ENCODE measurements around the gene MCRIP2.
A peak's percentile ranks its signal among the peaks of the same experiment; 100 is the strongest.

Gene MCRIP2

GRCh38 chr16:635573-636205 is 5.9 kb upstream of the MCRIP2 start:
- no peaks in the 10 kb centered on the region for H3K9me3 ChIP-seq (ENCODE audit: control insufficient read depth, insufficient read depth, low read length)
- TF ChIP-seq CTCF (IDR thresholded peaks at IDR 0.05; ENCODE audit: low read depth, low read length, poor library complexity, severe bottlenecking) (no peak), EZH2phosphoT487 (IDR thresholded peaks at IDR 0.05; ENCODE audit: borderline replicate concordance, low read length) (no peak)
- H3K36me3 ChIP-seq (ENCODE audit: control insufficient read depth, low read length), result peaks cover 29% of the 10 kb centered on the region
- H3K27me3 ChIP-seq (ENCODE audit: control insufficient read depth, low read length), result no peaks in the 10 kb centered on the region
- H4K20me1 ChIP-seq (ENCODE audit: control insufficient read depth, insufficient read depth, low read depth, low read length), result no peaks in the 10 kb centered on the region
- peaks cover 24% of the 10 kb centered on the region for H3K79me2 ChIP-seq (ENCODE audit: control insufficient read depth, low read length)
- peak overlapping the region; percentile 95 for H3K4me2 ChIP-seq (ENCODE audit: low read length)
- peaks cover 16% of the 10 kb centered on the region for H3F3A ChIP-seq (ENCODE audit: control insufficient read depth, insufficient read depth)
- H3K4me1 ChIP-seq (ENCODE audit: control insufficient read depth, low read length), result peaks cover 43% of the 10 kb centered on the region
- peak overlapping the region; percentile 82 for H3K4me3 ChIP-seq (ENCODE audit: low read length)
- peak overlapping the region; percentile 67 for H3K27ac ChIP-seq (ENCODE audit: low read depth, low read length)
- H3K9me2 ChIP-seq (replicated peaks; ENCODE audit: control insufficient read depth, low read length), result no peaks in the 10 kb centered on the region

- peaks cover 48% of the 10 kb centered on the region for H3K4me1 ChIP-seq (ENCODE audit: control insufficient read depth, low read length)
- H4K20me1 ChIP-seq (ENCODE audit: control insufficient read depth, insufficient read depth, low read depth, low read length), result no peaks in the 10 kb centered on the region
- H3F3A ChIP-seq (ENCODE audit: control insufficient read depth, insufficient read depth), result peaks cover 16% of the 10 kb centered on the region
- no peaks in the 10 kb centered on the region for H3K27me3 ChIP-seq (ENCODE audit: control insufficient read depth, low read length)
- H3K9me2 ChIP-seq (replicated peaks; ENCODE audit: control insufficient read depth, low read length), result no peaks in the 10 kb centered on the region
- peaks cover 29% of the 10 kb centered on the region for H3K36me3 ChIP-seq (ENCODE audit: control insufficient read depth, low read length)
- H3K4me3 ChIP-seq (ENCODE audit: low read length), result peak within 1 kb of the TSS; percentile 82
- H3K9me3 ChIP-seq (ENCODE audit: control insufficient read depth, insufficient read depth, low read length), result no peaks in the 10 kb centered on the region
- peaks cover 32% of the 10 kb centered on the region for H3K79me2 ChIP-seq (ENCODE audit: control insufficient read depth, low read length)
- TF ChIP-seq EZH2phosphoT487 (IDR thresholded peaks at IDR 0.05; ENCODE audit: borderline replicate concordance, low read length) (no peak), CTCF (IDR thresholded peaks at IDR 0.05; ENCODE audit: low read depth, low read length, poor library complexity, severe bottlenecking) (no peak)
- peak within 1 kb of the TSS; percentile 95 for H3K4me2 ChIP-seq (ENCODE audit: low read length)
- H3K27ac ChIP-seq (ENCODE audit: low read depth, low read length), result peak within 1 kb of the TSS; percentile 67
These were observed 5.2 kb upstream of the MCRIP2 start, which contains the start of gene METTL26 for GRCh38 chr16:636206-637080. METTL26 (minus strand) TSS chr16:636305; CDS start chr16:636290, 15 bp downstream.

GRCh38 chr16:637081-638018 is 4.3 kb upstream of the MCRIP2 start:
- H3K79me2 ChIP-seq (ENCODE audit: control insufficient read depth, low read length), result peaks cover 41% of the 10 kb centered on the region
- no peaks in the 10 kb centered on the region for H3K27me3 ChIP-seq (ENCODE audit: control insufficient read depth, low read length)
- peak overlapping the region; percentile 82 for H3K4me3 ChIP-seq (ENCODE audit: low read length)
- no peaks in the 10 kb centered on the region for H3K9me2 ChIP-seq (replicated peaks; ENCODE audit: control insufficient read depth, low read length)
- peaks cover 16% of the 10 kb centered on the region for H3F3A ChIP-seq (ENCODE audit: control insufficient read depth, insufficient read depth)
- no peaks in the 10 kb centered on the region for H3K9me3 ChIP-seq (ENCODE audit: control insufficient read depth, insufficient read depth, low read length)
- no peaks in the 10 kb centered on the region for H4K20me1 ChIP-seq (ENCODE audit: control insufficient read depth, insufficient read depth, low read depth, low read length)
- peak overlapping the region; percentile 67 for H3K27ac ChIP-seq (ENCODE audit: low read depth, low read length)
- peak overlapping the region; percentile 95 for H3K4me2 ChIP-seq (ENCODE audit: low read length)
- TF ChIP-seq EZH2phosphoT487 (IDR thresholded peaks at IDR 0.05; ENCODE audit: borderline replicate concordance, low read length) (no peak), CTCF (IDR thresholded peaks at IDR 0.05; ENCODE audit: low read depth, low read length, poor library complexity, severe bottlenecking) (no peak)
- H3K4me1 ChIP-seq (ENCODE audit: control insufficient read depth, low read length), result peaks cover 48% of the 10 kb centered on the region
- H3K36me3 ChIP-seq (ENCODE audit: control insufficient read depth, low read length), result peaks cover 30% of the 10 kb centered on the region
